Lower lobe of right lung (tissue), 2 donors: Measurements from ENCODE around the gene CYP26B1. TPM values are rescaled to one million over a fixed set of nuclear protein-coding genes. Genes with fewer than 3 reads are reported as not detected.

Experiments
- ATAC-seq, 2 donors: fragments of 200-7000 bp; cut with Tn5 transposase; one replicate each; pipeline ENCODE4 v1.9.1; 2020 to 2022; ENCODE audit warnings: mild to moderate bottlenecking in 2 of 2, moderate library complexity in 2 of 2
- DNase-seq: peaks from one replicate; pipeline ENCODE4 v3.0.0-alpha.2; 2020
- H3K27ac ChIP-seq: fragments of 200-600 bp; one replicate; pipeline ENCODE4 v1.8.0; 2022
- H3K27me3 ChIP-seq: fragments of 200-600 bp; one replicate; pipeline ENCODE4 v1.8.0; 2022; ENCODE audit warnings: low read depth
- H3K36me3 ChIP-seq: fragments of 200-600 bp; one replicate; pipeline ENCODE4 v1.8.0; 2022; ENCODE audit warnings: mild to moderate bottlenecking
- H3K4me1 ChIP-seq: fragments of 200-600 bp; one replicate; pipeline ENCODE4 v1.8.0; 2022
- H3K4me3 ChIP-seq: fragments of 200-600 bp; one replicate; pipeline ENCODE4 v1.8.0; 2022; ENCODE audit warnings: mild to moderate bottlenecking
- H3K9me3 ChIP-seq: fragments of 200-600 bp; one replicate; pipeline ENCODE4 v1.8.0; 2022
- intact Hi-C: fragments of 100-400 bp; cut with DNase I; formaldehyde crosslinking; loops from one replicate; pipeline ENCODE4 v1.11.0; 2022
- total RNA-seq: library from RNA; stranded (reverse); fragmentation: NEBNext Ultra II Directional; extraction: Animal tissue kit (Norgen Biotek cat#: 25700); gene quantifications from one replicate; pipeline ENCODE4 v1.2.1, GENCODE V29; 2021
- TF ChIP-seq, protein P1 (sequence below): fragments of 200-600 bp; IDR thresholded peaks from one replicate; pipeline ENCODE4 v1.8.0; 2022; ENCODE audit warnings: antibody characterized with exemption, mild to moderate bottlenecking
- donor health status: DM: no; HTN: yes; CAD: no; lungs with severe emphysema.

CYP26B1 gene
- total RNA-seq, 1 donor from 2014 or later, result 2.5 TPM

DNA sequence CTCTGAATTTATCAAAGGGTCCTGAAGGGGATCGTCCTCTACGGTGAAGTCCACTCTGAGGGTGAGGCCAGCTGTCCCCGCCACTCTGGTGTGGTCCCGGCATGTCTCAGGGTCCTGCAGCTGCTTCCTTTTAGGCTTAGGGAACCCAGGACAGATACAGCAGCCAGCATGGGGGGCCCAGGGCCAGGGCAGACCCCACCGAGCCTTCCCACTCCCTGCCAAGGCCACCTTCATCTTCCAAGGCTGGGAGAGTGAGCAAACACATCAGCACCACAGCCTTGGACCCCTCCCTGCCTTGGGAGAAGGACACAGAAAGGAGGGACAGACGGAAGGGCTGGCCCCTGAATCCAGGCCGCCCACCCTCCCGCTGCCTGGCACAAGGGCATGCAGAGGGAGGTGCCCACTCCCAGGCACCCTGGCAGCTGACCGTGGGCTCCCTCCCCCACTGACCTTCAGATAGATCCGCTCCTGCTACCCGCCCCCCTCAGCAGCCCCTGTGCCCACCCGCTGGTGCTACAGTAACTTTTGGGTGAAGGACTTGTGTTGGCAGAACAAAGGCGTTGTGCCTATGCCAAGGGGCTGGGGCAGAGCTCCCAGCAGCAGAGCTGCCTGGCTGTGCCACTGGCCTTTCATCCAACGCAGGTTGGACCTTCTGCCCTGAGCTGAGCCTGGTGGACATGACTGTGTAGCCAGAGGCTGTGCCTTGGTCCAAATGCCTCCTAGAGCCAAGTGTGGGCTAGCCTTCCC, 7.6 kb downstream of the CYP26B1 start:
- intact Hi-C loops, result no loop called here
- peaks cover 38% of the 10 kb centered on the region for H3K4me1 ChIP-seq
- no peak overlapping the region for H3K4me3 ChIP-seq
- peaks cover 27% of the 10 kb centered on the region for H3K27me3 ChIP-seq
- no peaks in the 10 kb centered on the region for H3K36me3 ChIP-seq
- ATAC-seq (no peak), DNase-seq (no peak)
- TF ChIP-seq, protein P1, sequence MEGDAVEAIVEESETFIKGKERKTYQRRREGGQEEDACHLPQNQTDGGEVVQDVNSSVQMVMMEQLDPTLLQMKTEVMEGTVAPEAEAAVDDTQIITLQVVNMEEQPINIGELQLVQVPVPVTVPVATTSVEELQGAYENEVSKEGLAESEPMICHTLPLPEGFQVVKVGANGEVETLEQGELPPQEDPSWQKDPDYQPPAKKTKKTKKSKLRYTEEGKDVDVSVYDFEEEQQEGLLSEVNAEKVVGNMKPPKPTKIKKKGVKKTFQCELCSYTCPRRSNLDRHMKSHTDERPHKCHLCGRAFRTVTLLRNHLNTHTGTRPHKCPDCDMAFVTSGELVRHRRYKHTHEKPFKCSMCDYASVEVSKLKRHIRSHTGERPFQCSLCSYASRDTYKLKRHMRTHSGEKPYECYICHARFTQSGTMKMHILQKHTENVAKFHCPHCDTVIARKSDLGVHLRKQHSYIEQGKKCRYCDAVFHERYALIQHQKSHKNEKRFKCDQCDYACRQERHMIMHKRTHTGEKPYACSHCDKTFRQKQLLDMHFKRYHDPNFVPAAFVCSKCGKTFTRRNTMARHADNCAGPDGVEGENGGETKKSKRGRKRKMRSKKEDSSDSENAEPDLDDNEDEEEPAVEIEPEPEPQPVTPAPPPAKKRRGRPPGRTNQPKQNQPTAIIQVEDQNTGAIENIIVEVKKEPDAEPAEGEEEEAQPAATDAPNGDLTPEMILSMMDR, result no peak
- H3K9me3 ChIP-seq, result no peaks in the 10 kb centered on the region
- H3K27ac ChIP-seq, result no peak overlapping the region

DNA sequence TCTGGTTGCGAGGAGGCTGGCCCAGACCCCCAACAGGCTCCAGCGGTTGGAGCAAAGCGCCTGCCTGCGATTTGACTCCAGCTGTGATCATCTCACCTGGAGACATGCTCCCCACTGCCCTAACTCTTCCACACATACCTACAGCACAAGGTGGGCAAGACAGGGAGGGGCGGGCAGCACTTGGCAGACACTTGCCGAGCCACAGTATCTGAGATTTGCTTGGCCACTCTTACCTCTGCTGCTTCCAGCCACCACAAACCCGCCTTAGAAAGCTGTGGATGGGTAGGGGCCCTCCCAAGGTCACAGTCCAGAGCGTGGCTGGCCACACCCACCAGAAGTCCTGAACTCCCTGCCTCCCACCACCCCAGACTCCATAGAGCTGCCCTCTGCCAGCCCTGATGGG, 8.2 kb downstream of the CYP26B1 start:
- Histone ChIP-seq H3K27me3 (peaks cover 21% of the 10 kb centered on the region), H3K9me3 (no peaks in the 10 kb centered on the region), H3K4me3 (no peak overlapping the region), H3K27ac (no peak overlapping the region), H3K36me3 (no peaks in the 10 kb centered on the region), H3K4me1 (peaks cover 32% of the 10 kb centered on the region)
- DNase-seq (no peak), ATAC-seq (no peak)
- intact Hi-C loops, result no loop called here
- TF ChIP-seq, protein P1, result no peak

DNA sequence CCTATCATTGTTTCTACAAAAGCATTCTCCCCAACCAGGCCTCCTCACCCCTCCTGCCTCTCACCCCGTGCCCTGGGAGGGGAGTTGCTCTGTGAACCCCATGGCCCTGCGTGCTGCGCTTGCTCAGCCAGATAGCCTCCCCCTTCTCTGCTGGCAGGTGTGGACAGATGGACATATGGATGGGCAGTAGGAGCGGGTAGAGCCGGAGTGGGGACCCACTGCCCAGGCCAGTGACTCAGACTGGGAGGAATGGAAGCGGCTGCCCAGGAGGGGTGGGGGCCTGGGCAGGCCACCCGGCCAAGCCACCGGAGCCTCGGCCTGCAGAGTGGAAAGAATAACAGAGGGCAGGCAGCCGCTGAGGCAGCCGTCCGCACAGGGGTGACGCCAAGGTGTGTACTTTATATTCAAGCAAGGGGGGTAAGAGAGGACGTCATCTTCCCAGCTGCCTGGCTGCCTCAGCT, 8.7 kb downstream of the CYP26B1 start:
- no peak overlapping the region for H3K27ac ChIP-seq
- DNase-seq (no peak), ATAC-seq (no peak)
- intact Hi-C loops, result no loop called here
- H3K36me3 ChIP-seq, result no peaks in the 10 kb centered on the region
- H3K4me1 ChIP-seq, result peaks cover 27% of the 10 kb centered on the region
- TF ChIP-seq, protein P1, result no peak
- peaks cover 16% of the 10 kb centered on the region for H3K27me3 ChIP-seq
- H3K4me3 ChIP-seq, result no peak overlapping the region
- H3K9me3 ChIP-seq, result no peaks in the 10 kb centered on the region

DNA sequence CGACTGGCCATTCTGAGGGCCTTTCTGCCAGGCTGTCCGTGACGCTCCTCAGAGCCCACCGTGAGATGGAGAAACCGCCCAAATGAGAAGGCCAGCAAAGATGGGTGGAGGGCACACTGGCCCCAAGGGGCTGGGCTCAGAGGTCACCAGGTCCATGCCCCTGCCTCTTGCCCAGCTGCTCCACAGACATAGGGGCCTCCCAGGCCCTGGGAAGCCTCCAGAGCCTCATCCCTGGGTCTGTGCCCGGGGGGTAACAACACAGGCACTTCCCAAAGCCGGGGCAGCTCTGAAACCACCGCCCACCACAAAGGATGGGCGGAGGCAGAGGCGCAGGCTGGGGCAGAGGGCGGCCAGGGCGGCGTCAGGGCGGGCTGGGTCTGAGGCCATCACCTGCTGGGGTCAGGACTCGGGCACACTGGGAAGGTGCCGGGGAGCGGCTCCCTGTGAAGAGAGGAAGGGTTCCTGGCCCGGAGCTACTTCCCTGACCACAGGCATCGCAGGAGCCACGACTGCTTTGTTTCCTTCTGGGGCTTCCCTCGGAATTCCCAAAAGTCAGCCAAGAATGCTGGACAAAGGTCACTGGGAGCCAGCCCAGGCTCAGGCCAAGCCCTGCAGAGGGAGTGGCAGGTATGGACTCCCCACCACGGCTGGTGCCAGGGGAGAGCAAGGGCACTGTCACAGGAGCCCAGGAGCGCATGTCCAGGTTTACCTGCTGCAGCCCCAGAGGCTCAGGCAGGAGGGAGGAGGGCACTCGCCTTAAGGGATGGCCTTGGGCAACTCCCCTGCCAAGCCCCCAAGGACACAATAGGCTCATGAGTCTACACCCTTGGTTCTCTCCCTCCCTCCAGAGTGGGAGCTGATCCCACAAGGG, 9.4 kb downstream of the CYP26B1 start:
- peaks cover 9% of the 10 kb centered on the region for H3K27me3 ChIP-seq
- ATAC-seq, result no peak
- H3K9me3 ChIP-seq, result no peaks in the 10 kb centered on the region
- TF ChIP-seq, protein P1, result no peak
- H3K27ac ChIP-seq, result no peak overlapping the region
- H3K4me3 ChIP-seq, result no peak overlapping the region
- peaks cover 20% of the 10 kb centered on the region for H3K4me1 ChIP-seq
- no peaks in the 10 kb centered on the region for H3K36me3 ChIP-seq
- DNase-seq, result no peak
- intact Hi-C loops, result no loop called here

DNA sequence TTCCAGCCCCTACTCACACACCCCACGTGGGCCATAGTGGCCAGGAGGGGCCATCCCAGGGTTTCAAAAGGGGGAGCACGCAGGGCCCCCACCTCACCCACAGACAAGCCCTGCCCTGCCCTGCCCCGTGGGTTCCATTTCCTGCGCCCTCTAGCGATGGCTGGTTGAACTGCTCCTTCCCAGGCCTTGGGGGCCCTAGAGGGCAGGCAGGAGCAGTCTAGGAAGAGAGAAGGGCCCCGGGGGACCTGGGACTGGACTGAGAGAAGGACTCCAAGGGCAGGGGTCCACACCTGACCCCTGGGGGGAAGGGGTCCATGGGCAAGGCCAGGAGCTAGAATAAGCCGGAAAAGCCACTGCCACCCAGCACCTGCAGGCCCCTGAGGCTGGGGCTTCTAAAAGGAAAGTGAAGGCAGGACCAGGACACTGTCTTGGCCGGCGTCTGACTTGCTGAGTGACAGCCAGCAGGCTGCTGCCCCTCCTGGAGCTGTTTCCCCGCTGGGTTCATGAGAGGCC, 10.1 kb downstream of the CYP26B1 start:
- Histone ChIP-seq H3K9me3 (no peaks in the 10 kb centered on the region), H3K4me3 (no peak overlapping the region), H3K36me3 (no peaks in the 10 kb centered on the region), H3K4me1 (peaks cover 13% of the 10 kb centered on the region), H3K27ac (no peak overlapping the region), H3K27me3 (peaks cover 2% of the 10 kb centered on the region)
- DNase-seq, result no peak
- intact Hi-C loops, result no loop called here
- TF ChIP-seq, protein P1, result peak; percentile 91
- ATAC-seq, result peak; percentile 71 to 78
